ENCODE results near the gene BCAR3.
"Not testable (repeated sequence)": the region's sequence is repeated elsewhere in the genome, so short reads cannot be mapped to it uniquely, and the experiment has no call there.

Gene BCAR3

DNA sequence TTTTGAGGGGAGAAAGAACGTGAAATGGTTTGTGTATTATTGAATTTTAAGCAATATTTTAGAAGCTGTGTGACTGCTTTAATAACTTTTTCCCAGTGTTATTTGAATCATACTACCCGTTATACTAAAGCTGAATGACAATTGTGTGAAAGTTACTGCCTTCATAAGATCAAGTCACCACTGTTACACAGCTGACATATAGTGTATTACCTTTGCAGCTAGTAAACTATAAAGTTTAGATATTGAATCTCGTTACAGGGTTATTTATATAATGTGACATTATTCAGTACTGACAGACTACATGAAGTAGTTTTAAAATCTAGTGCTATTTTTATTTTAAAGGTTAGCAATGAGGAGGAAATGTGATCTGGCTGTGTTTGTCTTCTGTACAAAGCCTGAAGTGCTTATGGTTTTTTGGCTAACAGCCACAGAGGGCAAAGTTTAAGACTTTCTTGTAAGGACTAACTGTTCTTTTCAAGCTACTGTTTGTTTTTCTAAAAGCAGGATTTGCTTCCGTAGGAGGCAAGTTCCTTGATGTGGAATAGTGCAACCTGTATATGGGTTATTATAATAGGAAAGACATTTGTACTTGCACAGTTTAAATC, 127.6 kb downstream of the BCAR3 start:
- DNase-seq (ENCODE audit: low read depth in 1 of 2, low spot score in 1 of 2) = not testable (repeated sequence)

DNA sequence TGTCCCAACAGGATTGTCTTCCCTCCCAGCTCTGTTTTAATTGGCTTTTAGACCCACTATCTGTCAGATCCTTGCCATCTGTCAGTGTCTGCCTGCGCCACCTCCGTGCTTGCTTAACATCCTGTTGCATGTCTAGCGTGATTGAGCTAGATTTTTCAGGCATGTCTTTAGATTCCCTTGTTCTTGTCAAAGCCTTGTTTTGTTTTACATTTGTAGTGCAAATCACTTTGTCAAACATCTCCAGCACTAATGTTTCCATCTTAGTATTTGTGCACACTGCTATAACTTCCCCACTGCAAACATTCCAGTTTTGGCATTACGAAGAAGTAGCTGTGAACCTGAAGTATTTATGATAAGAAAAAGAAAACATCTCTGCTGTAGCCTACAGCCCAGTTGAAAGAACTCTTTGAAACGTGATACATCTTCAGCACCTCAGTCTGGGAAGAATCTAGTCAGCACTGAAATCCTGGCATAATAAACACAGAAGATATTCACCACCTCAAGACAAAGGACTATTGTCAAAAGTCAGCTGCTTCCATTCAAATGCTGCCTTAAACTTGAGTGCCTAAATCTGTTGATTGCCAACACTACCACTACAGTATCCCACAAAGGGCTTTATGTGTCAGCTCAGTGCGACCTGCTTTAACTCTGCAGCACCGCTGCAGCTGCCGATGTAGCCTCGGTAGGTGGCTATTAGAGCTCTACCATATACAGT, 128.7 kb downstream of the BCAR3 start:
- DNase-seq (ENCODE audit: low read depth in 1 of 2, low spot score in 1 of 2) = no peak

DNA sequence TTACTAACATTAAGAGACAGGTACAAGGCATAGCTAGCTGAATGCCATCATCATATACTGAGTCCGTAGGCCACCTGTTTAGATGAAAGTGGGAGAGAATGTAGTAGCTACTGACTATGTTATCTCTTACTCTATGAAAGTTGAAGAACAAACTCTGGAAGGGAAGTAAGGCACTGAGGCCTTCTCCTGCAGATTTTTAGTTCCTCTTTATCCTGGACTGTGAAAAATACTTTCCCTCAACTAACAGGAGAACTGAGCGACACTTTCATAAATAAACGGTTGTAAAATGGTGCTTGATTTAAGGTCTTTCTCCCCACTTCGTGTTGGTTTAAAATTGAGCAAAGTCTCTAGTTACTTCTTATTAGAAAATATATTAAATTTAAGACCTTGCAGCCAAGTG, 131.8 kb downstream of the BCAR3 start:
- no peak for DNase-seq (ENCODE audit: low read depth in 1 of 2, low spot score in 1 of 2)

- no peak for DNase-seq (ENCODE audit: low read depth in 1 of 2, low spot score in 1 of 2)
Observed at GRCh38 chr1:93549131-93549530, 132.5 kb downstream of the BCAR3 start.

GRCh38 chr1:93546162-93546863, 135.3 kb downstream of the BCAR3 start:
- no peak for DNase-seq (ENCODE audit: low read depth in 1 of 2, low spot score in 1 of 2)

GRCh38 chr1:93542398-93542797, 139.2 kb downstream of the BCAR3 start:
- no peak for DNase-seq (ENCODE audit: low read depth in 1 of 2, low spot score in 1 of 2)

DNA sequence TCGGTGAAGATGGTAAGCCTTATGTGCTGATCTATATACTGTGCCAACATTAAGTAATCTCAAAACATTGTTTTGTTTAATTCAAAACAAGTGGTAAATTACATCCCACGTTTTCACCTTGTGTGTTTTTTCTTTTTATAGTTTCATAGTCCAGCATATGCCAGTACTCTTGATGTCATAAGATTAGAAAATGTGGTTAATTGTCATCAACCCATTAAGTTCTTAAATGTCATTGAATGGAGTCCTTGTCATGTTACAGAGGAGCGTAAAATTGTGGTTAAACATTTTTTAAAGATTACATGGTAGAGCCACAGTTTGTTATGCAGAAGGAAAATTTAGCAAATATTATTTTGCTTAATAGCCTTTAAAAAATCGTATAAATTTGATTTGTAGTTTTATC, 140.6 kb downstream of the BCAR3 start:
- DNase-seq (ENCODE audit: low read depth in 1 of 2, low spot score in 1 of 2) = no peak

- no peak for DNase-seq (ENCODE audit: low read depth in 1 of 2, low spot score in 1 of 2)
Observed at GRCh38 chr1:93537924-93538323, 143.7 kb downstream of the BCAR3 start.

DNA sequence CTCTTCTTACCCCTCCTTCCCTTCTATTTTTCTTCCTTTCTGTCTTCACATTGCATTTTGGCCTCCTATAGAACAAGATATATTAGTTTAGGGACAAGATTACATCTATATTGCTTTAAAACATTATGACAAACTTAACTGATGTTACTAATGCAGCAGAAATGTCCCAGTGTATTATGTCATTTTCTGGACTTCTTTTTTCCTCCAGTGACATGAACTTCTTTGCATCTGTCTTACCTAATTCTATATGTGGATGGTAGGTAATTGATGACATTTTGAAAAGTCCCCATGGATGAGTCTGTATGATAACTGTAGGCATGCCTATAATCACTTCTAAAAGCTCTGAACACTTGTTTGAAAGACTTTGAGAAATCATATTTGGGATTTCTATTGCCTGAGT, 144.2 kb downstream of the BCAR3 start:
- no peak for DNase-seq (ENCODE audit: low read depth in 1 of 2, low spot score in 1 of 2)

DNA sequence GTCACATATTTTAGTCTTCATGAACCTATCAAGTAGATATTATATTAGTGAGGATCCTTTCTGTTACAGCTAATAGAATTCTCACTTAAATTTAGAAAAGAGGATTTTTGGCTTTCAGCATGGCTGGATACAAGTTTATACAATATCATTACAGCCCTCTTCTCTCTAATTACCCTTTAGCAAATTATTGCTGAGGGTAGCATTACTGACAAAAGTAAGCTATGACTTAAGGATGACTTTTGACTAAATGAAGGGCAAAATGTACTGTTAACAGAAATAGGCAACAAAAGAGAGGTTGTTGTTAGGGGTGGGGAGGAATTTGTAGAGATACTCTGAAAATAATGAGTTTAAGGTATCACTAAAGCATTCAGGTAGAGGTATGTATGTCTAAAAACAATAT, 148.0 kb downstream of the BCAR3 start:
- no peak for DNase-seq (ENCODE audit: low read depth in 1 of 2, low spot score in 1 of 2)

DNA sequence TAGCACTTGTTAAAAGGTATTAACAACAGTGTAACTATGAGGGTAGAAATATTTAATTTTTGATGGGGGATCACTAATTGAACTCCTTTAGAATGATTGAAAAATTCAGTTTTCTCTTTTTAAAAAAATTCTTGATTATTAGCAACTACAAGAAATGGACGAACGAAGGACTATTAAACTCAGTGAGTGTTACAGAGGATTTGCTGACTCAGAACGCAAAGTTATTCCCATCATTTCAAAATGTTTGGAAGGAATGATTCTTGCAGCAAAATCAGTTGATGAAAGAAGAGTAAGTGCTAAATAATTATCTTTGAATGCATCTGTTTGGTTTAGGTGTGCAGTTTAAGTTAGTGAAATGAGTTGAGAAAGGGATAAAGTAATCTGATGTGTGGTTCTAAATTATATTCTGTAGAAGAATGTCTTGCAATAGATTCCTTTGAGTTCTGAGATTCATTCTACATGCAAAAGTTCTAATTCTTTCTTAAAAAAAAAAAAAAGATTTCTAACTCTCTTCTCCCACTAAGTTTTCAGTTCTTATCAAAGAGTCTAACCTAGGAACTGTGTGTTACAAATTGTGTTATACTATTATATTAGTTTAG, 148.8 kb downstream of the BCAR3 start:
- no peak for DNase-seq (ENCODE audit: low read depth in 1 of 2, low spot score in 1 of 2)

GRCh38 chr1:93531193-93531592, 150.4 kb downstream of the BCAR3 start:
- DNase-seq (ENCODE audit: low read depth in 1 of 2, low spot score in 1 of 2) = no peak

DNA sequence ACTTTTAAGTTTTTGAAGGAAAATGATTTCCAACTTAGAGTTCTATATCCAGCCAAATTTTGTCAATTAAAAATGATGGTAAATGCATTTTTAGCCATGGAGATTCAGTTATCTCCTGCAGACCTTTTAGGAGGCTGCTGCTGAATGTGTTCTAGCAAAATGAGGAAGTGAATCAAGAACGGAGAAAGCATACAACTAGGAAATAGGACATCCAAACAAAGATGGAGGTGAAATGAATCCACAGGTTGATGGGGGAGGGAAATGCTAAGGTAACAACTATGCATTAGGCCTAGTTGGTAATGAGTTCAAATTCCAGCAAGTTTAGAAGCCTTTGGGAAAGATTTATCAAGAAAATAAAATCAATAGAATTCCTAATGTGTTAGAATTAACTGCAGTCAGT, 153.2 kb downstream of the BCAR3 start:
- DNase-seq (ENCODE audit: low read depth in 1 of 2, low spot score in 1 of 2) = no peak

- DNase-seq (ENCODE audit: low read depth in 1 of 2, low spot score in 1 of 2) = no peak
Observed at GRCh38 chr1:93526431-93526830, 155.2 kb downstream of the BCAR3 start.

- DNase-seq (ENCODE audit: low read depth in 1 of 2, low spot score in 1 of 2) = no peak
Observed at GRCh38 chr1:93525431-93525830, 156.2 kb downstream of the BCAR3 start.

DNA sequence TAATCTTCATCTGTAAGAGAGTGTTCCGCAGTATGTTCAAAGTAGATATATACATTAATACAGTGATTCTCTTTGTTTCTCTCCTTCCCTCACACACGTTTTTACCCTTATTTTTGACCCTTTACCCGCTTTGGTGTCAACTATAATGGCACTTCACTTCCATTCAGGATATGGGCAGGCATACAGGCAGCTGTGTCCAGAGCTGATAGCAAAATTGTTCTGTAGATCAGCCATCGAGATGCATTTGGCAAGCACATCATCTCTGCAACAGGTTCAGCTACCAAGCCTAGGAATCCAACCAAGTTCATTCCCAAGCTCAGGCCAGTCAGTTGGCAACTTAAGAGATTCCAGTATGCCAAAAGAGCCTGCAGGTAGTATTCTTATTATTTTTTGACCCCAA, 158.9 kb downstream of the BCAR3 start:
- no peak for DNase-seq (ENCODE audit: low read depth in 1 of 2, low spot score in 1 of 2)

DNA sequence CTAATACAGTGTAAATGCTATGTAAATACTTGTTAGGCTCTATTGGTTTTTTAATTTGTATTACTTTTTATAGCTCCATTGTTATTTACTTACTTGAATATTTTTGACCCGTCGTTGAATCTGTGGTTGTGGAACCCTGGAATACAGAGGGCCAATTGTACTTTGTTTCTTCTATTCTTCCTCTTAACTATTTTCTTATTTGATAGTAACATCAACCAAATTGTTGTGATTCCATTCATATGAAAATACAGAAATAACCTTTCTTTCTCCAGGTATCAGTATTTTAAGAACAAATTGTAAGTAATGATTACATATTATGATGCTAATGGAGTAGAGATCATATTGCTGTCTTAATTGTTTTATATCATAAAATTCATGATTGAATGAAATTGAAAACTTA, 160.0 kb downstream of the BCAR3 start:
- DNase-seq (ENCODE audit: low read depth in 1 of 2, low spot score in 1 of 2) = no peak

DNA sequence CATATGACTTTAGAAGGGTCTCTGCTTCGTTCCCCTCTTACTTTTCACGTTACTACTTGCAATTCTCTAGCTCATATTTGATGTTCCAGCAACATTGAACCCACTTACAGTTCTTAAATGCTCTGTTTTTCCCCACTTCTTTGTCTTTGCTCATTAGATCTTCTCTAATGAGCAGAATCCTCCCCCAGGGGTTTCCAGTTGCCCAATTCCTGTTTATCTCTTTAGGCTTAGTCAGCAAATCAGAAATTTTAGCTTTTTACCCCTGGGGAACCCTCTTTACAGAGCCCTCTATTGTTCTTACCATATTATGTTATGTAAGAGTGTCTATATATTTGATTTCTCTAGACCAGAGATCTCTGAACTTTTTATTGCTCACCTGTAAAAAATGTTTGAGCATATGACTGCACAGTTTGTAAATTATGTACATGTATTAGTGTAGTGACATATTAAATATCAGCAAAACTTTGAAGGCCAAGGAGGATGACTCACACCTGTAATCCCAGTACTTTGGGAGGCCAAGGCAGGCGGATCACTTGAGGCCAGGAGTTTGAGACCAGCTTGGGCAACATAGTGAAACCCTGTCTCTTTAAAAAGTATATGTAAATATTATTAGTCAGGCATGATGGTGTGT, 162.3 kb downstream of the BCAR3 start:
- no peak for DNase-seq (ENCODE audit: low read depth in 1 of 2, low spot score in 1 of 2)

- no peak for DNase-seq (ENCODE audit: low read depth in 1 of 2, low spot score in 1 of 2)
Observed at GRCh38 chr1:93518516-93518915, 163.1 kb downstream of the BCAR3 start.

- DNase-seq (ENCODE audit: low read depth in 1 of 2, low spot score in 1 of 2) = no peak
Observed at GRCh38 chr1:93516164-93516563, 165.5 kb downstream of the BCAR3 start.

Data from activated T-helper 1 cell treated with anti-CD3 and anti-CD28 coated beads, Interleukin-2, amount 50 U/mL, for 16 hours (primary cell).